Adrenal gland (tissue), 12 donors: ENCODE results near the gene KIF26B. TPM values are rescaled to one million over a fixed set of nuclear protein-coding genes. Genes with fewer than 3 reads are reported as not detected.

Source experiments
- DNase-seq, 7 donors: peaks; one replicate each; pipeline ENCODE4 v3.0.0-alpha.2; 2019 to 2020
- H3K27ac ChIP-seq, 5 donors: fragments of 200-600 bp; sonication (generic) in 4 of 5; 1 replicate in 3 of 5; 2 replicates in 2 of 5; pipeline versions ENCODE4 v1.5.1 to v1.8.0; 2016 to 2020; ENCODE audit warnings: mild to moderate bottlenecking in 1 of 5
- H3K27me3 ChIP-seq: fragments of 200-600 bp; 2 replicates; pipeline ENCODE4 v1.8.0; 2021
- H3K36me3 ChIP-seq, 2 donors: fragments of 200-600 bp; replicated peaks in 1 of 2; 1 replicate in 1 of 2; 2 replicates in 1 of 2; pipeline versions ENCODE4 v1.5.1 to v1.8.0; 2018 to 2022
- H3K4me1 ChIP-seq, 2 donors: fragments of 200-600 bp; replicated peaks in 1 of 2; 1 replicate in 1 of 2; 2 replicates in 1 of 2; pipeline versions ENCODE4 v1.5.1 to v1.8.0; 2018 to 2021
- H3K4me3 ChIP-seq, 4 donors: fragments of 200-600 bp; sonication (generic) in 3 of 4; one replicate each; pipeline ENCODE4 v1.5.1; 2016 to 2018
- H3K9me3 ChIP-seq, 3 donors: fragments of 200-600 bp; sonication (generic) in 1 of 3; replicated peaks in 1 of 3; 1 replicate in 2 of 3; 2 replicates in 1 of 3; pipeline versions ENCODE4 v1.5.1 to v1.8.0; 2016 to 2021
- CTCF ChIP-seq, 6 experiments: fragments of 450-650 bp in 4 of 6; fragments of 200-600 bp in 2 of 6; sonication (generic) in 1 of 6; IDR thresholded peaks; 1 replicate in 5 of 6; 2 replicates in 1 of 6; pipeline versions ENCODE4 v1.5.1 to v1.8.0; 2016 to 2021; ENCODE audit warnings: antibody characterized with exemption in 6 of 6, mild to moderate bottlenecking in 2 of 6, moderate library complexity in 1 of 6
- POLR2A ChIP-seq, 2 donors: fragments of 450-650 bp; IDR thresholded peaks; one replicate each; pipeline ENCODE4 v1.6.1; 2017; ENCODE audit warnings: antibody characterized with exemption in 2 of 2, mild to moderate bottlenecking in 2 of 2, moderate library complexity in 1 of 2
- WGBS, 4 donors: extraction: QIAGEN DNeasy Blood & Tissue Kit in 2 of 4; methylation state at CpG; one replicate each; pipeline versions ENCODE4 v1.1.5 to v1.1.7; 2013 to 2017; 5-methylcytosine and 5-hydroxymethylcytosine counted together
- intact Hi-C, 2 donors: fragments of 100-400 bp; cut with DNase I; formaldehyde crosslinking; loops; one replicate each; pipeline versions ENCODE4 v1.14.1 to v1.15.0; 2022 to 2023
- polyA plus RNA-seq, 3 donors: library from polyadenylated mRNA; stranded (reverse); fragments of 200-250 nt in 2 of 3; fragments of 350-450 nt in 1 of 3; fragmentation: Illumina TruSeq in 1 of 3; extraction: RNeasy Lipid Tissue Mini Kit (QIAGEN cat#74804) in 1 of 3; gene quantifications; one replicate each; pipeline ENCODE4 v1.2.3, GENCODE V29; 2013 to 2014
- total RNA-seq, 9 donors: library from RNA; depleted of rRNA in 4 of 9; stranded (reverse); fragments of >200 nt in 4 of 9; fragments of 120-200 nt in 1 of 9; fragmentation: NEBNext Ultra II Directional in 1 of 9; extraction: Animal tissue kit (Norgen Biotek cat#: 25700) in 1 of 9; gene quantifications; one replicate each; pipeline versions ENCODE4 v1.1.0 to v1.2.4, GENCODE V29; 2013 to 2023
- donor health status: healthy with polysubstance abuse.
- donor health status: Bipolar disorder and iron deficiency.
- donor health status: DM: yes; HTN: yes; CAD: no.
- donor health status: DM: no; HTN: no; CAD: no.
- donor health status: DM: no; HTN: no; CAD: no.
- donor health status: DM: yes; HTN: yes; CAD: no.

KIF26B gene
- total and polyA plus RNA-seq, 12 donors, result 0.20 to 4.6 (median 2.6) TPM

- H3K4me3 ChIP-seq, result no peak overlapping the region
- no peaks in the 10 kb centered on the region for H3K9me3 ChIP-seq
- 72 to 82% (median 75%) methylated on average over 6 of the region's 6 CpGs for WGBS, 4 donors
- no peak overlapping the region for H3K27ac ChIP-seq
- H3K4me1 ChIP-seq, result no peaks in the 10 kb centered on the region
- intact Hi-C loops, result no loop called here
- H3K36me3 ChIP-seq, result no peaks in the 10 kb centered on the region
- no peaks in the 10 kb centered on the region for H3K27me3 ChIP-seq
- DNase-seq, result no peak
- TF ChIP-seq CTCF (IDR thresholded peaks at IDR 0.05) (no peak), POLR2A (IDR thresholded peaks at IDR 0.05) (no peak)
These were observed 80.4 kb downstream of the KIF26B start for GRCh38 chr1:245235156-245235555.

- H3K27me3 ChIP-seq, result no peaks in the 10 kb centered on the region
- no peaks in the 10 kb centered on the region for H3K4me1 ChIP-seq
- WGBS, 4 donors, result 74 to 86% (median 81%) methylated on average over 6 of the region's 6 CpGs
- DNase-seq, result no peak
- TF ChIP-seq POLR2A (IDR thresholded peaks at IDR 0.05) (no peak), CTCF (IDR thresholded peaks at IDR 0.05) (no peak)
- no peak overlapping the region for H3K27ac ChIP-seq
- no peaks in the 10 kb centered on the region for H3K9me3 ChIP-seq
- no peaks in the 10 kb centered on the region for H3K36me3 ChIP-seq
- intact Hi-C loops, result no loop called here
- H3K4me3 ChIP-seq, result no peak overlapping the region
These were observed 85.9 kb downstream of the KIF26B start for GRCh38 chr1:245240648-245241165.

GRCh38 chr1:245241526-245242130 is 86.8 kb downstream of the KIF26B start:
- no peaks in the 10 kb centered on the region for H3K9me3 ChIP-seq
- no peak for DNase-seq
- TF ChIP-seq POLR2A (IDR thresholded peaks at IDR 0.05), result no peak
- TF ChIP-seq CTCF (IDR thresholded peaks at IDR 0.05), result no peak
- no peak overlapping the region for H3K27ac ChIP-seq
- H3K27me3 ChIP-seq, result no peaks in the 10 kb centered on the region
- no peaks in the 10 kb centered on the region for H3K4me1 ChIP-seq
- intact Hi-C loops, result no loop called here
- H3K4me3 ChIP-seq, result no peak overlapping the region
- H3K36me3 ChIP-seq, result no peaks in the 10 kb centered on the region
- WGBS, 4 donors, result 80 to 91% (median 83%) methylated on average over 4 to 14 of the region's 14 CpGs

GRCh38 chr1:245242989-245243388 is 88.2 kb downstream of the KIF26B start:
- no peak overlapping the region for H3K4me3 ChIP-seq
- no peaks in the 10 kb centered on the region for H3K4me1 ChIP-seq
- H3K27ac ChIP-seq, result no peak overlapping the region
- TF ChIP-seq CTCF (IDR thresholded peaks at IDR 0.05), result no peak
- TF ChIP-seq POLR2A (IDR thresholded peaks at IDR 0.05), result no peak
- no peaks in the 10 kb centered on the region for H3K9me3 ChIP-seq
- no peaks in the 10 kb centered on the region for H3K36me3 ChIP-seq
- H3K27me3 ChIP-seq, result no peaks in the 10 kb centered on the region
- no peak for DNase-seq
- WGBS, 4 donors, result 71 to 87% (median 86%) methylated on average over 1 of the region's 1 CpG
- intact Hi-C loops, result no loop called here
